Medulla oblongata (tissue), 1 donor: ENCODE measurements around the gene NOP10.
"Not testable (repeated sequence)": the region's sequence is repeated elsewhere in the genome, so short reads cannot be mapped to it uniquely, and the experiment has no call there.

ENCODE experiments used
- DNase-seq: peaks from one replicate; pipeline ENCODE4 v3.0.0-alpha.2; 2015; ENCODE audit errors: extremely low spot score

Gene NOP10

DNA sequence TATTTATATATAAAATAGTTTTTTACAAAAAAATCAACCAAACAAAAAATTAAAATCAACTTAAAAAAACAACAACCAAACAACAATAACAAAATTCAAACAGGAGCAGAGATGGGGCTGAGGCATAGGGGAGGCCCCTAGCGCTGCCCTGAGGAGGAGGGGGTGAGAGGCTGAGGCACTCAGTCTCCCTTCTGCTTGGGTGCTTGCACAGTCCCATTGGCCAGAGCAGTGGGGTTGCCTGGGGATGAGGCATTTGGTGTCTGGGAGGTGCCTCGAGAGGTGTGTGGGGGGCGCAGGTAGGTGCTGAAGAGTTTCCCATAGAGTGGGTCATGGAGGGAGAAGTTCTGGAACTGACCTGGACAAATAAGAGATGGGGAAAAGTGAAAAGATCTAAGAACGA lies 16.0 kb upstream of the NOP10 start:
- DNase-seq: no peak

DNA sequence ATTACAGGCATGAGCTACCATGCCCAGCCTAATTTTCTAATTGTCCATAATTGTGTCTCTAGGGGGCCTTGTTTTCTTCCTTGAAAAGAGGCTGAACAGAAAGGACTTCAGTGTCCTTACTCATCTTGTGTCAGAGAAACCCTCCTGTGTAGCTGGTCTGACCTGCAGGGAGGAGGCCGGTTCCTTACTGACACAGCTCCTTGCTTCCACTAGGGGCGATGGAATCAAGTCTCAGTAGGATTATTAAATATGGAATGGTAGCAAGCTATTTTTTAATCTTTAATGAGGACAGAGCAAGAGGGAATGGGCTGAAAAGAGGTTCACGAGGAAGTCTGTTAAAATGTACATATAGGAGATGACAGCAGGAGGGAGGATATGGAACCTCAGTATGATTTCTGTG lies 15.4 kb upstream of the NOP10 start:
- DNase-seq: no peak

DNA sequence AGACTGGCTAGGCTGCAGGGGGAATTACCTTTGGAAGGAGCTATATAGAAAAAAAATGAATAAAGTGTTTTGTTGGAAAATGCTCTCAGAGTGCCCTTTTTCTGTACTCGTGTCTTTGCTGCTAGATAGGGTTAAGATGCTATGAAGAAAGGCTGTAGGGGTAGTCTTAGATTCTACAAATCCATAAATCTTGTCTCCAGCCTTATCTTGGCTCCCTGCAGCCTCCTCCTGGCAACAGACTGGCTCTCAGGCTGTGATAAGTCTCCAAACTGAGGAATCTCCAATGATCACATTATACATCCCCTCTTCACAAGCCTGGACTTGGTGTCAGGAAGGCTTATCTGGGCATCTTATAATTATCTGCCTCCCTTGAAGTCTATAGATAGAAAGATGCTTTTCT lies 14.7 kb upstream of the NOP10 start:
- no peak for DNase-seq

DNA sequence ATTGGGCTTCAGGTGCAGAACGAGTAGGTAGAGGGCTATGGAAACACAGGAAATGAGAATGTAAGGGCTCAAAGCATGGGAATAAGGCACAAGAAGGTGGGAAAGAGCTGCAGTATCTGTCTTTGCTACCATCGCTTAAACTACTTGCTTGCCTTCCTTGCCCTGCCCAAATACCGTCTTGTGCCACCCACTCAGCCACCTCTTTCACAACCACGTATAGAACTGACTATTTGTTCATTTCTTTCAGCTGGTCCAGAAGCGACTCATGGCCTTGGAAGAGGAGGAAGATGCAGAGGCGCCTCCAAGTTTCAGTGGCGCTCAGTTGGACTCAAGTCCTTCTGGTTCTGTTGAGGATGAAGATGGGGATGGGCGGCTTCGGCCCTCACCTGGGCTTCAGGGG lies 12.3 kb upstream of the NOP10 start:
- DNase-seq: no peak

DNA sequence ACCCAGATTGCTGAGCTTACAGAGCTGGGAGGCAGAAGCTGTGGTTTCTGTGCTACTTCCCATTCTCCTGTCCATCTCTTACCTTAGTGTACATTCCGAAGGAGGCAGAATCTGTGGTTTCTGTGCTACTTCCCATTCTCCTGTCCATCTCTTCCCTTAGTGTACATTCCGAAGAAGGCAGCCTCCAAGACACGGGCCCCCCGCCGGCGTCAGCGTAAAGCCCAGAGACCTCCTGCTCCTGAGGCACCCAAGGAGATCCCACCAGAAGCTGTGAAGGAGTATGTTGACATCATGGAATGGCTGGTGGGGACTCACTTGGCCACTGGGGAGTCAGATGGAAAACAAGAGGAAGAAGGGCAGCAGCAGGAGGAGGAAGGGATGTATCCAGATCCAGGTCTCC lies 11.3 kb upstream of the NOP10 start:
- no peak for DNase-seq

DNA sequence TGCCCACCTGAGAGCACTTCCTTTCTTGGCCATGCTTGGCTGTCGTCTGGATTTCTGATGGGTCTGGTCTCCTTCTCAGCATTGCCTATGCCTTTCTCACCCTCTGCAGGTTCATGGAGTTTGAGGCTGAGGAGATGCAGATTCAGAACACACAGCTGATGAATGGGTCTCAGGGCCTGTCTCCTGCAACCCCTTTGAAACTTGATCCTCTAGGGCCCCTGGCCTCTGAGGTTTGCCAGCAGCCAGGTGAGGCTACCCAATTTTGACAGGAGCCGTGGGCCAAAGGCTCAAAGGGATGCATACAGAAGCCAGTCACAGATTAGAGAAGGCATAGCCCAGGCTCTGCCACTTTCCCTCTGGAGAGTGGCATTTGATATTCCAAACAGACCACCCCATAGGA lies 10.7 kb upstream of the NOP10 start:
- DNase-seq: no peak

DNA sequence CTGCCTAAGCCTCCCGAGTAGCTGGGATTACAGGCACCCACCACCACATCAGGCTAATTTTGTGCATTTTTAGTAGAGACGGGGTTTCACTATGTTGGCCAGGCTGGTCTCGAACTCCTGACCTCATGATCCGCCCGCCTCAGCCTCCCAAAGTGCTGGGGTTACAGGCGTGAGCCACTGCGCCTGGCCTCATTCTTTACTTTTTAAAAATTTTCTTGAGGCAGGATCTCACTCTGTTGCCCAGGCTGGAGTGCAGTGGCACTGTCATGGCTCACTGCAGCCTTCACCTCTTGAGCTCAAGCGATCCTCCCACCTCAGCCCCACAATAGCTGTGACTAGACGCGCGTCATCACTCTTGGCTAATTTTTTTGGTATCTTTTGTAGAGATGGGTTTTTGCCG lies 10.1 kb upstream of the NOP10 start:
- not testable (repeated sequence) for DNase-seq

DNA sequence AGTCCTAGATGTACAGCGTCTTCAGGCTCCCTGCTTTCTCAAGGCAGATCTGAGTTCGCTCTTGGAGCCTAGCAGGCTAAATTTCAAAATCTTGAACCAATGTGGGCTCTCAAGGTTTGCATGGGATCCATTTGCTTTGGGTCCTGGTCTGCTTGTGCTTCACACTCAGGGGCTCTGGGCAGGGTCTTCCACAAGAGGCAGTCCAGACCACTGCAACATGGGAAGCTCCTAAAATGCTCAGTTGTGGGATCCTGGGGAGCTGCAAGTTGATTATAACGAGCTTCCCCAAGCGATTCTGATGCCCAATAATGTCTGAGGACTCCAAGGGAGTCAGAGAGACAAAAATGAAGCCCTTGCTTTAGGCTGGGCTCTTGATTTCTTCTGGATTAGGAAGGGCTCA lies 6.8 kb upstream of the NOP10 start:
- DNase-seq: no peak

DNA sequence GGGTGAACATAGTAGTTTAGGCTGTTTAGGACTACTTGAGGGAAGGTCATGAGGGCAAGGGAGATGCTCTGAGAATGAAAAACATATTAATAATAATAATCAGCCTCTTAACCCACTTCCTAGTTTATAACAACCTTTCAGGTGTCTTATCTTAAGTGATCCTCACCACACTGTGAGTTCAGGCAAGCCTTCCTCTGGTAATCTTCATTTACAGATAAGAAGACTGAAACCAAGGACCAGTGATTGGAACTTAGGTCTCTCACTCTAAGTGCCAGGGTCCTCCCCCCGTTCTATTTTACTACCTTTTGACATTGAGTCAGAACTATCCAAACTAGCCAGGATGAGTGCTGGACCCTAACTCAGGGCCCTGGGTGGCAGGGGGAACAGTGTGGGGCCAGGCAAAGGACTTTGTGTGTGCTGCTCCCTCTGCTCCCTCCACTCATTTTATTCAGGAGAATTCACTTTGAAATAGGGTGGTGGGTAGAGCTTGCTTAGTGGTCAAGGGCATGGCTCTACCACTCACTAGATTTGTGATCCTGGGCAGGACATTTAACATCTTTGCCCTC lies 5.9 kb upstream of the NOP10 start:
- DNase-seq: no peak

DNA sequence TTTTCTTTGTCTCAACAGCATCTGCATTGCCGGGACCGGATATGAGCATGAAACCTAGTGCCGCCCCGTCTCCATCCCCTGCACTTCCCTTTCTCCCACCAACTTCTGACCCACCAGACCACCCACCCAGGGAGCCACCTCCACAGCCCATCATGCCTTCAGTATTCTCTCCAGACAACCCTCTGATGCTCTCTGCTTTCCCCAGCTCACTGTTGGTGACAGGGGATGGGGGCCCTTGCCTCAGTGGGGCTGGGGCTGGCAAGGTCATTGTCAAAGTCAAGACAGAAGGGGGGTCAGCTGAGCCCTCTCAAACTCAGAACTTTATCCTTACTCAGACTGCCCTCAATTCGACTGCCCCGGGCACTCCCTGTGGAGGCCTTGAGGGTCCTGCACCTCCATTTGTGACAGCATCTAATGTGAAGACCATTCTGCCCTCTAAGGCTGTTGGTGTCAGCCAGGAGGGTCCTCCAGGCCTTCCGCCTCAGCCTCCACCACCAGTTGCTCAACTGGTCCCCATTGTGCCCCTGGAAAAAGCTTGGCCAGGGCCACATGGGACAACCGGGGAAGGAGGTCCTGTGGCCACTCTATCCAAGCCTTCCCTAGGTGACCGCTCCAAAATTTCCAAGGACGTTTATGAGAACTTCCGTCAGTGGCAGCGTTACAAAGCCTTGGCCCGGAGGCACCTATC lies 5.2 kb upstream of the NOP10 start:
- no peak for DNase-seq

DNA sequence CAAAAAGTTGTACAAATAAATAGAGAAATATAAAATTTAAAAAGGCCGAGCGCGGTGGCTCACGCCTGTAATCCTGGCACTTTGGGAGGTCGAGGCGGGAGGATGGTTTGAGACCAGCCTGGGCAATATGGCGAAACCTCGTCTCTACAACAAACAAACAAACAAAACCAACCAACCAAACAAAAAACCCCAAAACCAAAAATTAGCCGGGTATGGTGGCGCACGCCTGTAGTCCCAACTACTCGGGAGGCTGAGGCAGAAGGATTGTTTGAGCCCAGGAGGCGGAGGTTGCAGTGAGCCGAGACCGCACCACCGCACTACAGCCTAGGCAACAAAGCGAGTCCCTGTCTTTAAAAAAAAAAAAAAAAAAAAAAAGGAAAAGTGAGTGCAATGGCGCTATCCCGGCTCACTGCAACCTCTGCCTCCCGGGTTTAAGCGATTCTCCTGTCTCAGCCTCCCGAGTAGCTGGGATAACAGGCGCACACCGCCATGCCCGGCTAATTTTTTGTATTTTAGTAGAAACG lies 661 bp downstream of the NOP10 start:
- DNase-seq: not testable (repeated sequence)

DNA sequence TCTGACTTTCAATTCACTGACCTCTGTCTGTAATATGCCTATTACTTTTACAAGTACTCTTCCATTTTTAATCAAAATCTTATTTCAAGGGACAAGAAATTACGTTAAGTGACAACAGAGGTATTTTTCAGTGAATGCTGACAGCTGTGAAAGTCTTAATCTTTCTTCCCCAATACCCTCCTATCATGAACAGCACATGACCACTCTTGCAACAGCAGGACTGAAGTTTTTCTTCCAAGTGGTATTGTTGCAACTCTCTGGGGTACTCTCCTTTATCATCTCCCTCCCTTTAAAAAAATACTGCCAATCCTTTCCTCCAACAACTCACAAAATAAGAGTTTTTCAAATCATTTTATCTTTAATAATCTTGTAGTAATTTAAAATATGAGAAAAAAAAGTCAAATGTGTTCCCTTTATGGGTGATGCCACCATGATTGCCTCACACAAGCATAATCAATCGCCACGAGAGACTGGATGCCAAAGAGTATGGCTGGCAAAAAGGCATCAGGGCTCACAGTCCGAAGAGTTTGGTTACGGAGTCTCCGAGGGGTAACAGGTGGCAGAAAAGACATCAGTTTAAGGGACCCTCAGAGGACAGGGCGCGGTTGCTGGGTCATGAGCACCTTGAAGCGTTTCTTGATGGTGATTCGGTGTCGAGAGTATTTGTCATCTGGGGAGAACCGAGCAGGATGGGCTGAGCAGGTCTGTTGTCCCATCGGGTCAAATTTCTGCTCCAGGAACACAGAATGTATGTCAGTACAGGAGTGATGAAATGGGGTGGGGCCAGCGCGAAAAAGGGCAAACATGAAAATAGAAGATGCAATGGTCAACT lies 1.3 kb downstream of the NOP10 start:
- DNase-seq: no peak

DNA sequence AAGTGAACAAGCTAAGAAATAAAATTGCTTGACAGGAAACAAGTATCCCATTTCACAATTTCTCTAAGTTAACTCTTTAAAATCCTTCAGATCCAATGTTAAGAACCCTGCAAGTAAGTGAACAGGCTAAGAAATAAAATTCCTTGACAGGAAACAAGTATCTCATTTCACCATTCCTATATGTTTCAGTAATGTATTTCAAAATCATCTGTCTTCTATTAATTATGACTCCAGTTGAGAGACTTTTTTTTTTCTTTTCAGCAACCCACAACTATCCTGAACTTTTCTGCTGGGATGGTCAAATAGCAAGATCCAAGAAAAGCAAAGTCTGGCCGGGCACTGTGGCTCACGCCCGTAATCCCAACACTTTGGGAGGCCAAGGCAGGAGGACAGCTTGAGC lies 3.0 kb downstream of the NOP10 start:
- no peak for DNase-seq

DNA sequence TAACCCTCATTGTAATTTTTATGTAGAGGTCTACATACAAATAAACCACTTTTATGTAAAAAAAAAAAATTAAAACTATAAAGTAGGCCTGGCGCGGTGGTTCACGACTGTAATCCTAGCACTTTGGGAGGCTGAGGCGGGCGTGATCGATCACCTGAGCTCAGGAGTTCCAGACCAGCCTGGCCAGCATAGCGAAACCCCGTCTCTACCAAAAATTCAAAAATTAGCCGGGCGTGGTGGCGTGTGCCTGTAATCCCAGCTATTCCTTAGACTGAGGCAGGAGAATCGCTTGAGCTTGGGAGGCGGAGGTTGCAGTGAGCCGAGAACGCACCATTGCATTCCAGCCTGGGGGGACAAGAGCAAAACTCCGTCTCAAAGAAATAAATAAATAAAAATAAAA lies 4.6 kb downstream of the NOP10 start:
- DNase-seq: no peak

DNA sequence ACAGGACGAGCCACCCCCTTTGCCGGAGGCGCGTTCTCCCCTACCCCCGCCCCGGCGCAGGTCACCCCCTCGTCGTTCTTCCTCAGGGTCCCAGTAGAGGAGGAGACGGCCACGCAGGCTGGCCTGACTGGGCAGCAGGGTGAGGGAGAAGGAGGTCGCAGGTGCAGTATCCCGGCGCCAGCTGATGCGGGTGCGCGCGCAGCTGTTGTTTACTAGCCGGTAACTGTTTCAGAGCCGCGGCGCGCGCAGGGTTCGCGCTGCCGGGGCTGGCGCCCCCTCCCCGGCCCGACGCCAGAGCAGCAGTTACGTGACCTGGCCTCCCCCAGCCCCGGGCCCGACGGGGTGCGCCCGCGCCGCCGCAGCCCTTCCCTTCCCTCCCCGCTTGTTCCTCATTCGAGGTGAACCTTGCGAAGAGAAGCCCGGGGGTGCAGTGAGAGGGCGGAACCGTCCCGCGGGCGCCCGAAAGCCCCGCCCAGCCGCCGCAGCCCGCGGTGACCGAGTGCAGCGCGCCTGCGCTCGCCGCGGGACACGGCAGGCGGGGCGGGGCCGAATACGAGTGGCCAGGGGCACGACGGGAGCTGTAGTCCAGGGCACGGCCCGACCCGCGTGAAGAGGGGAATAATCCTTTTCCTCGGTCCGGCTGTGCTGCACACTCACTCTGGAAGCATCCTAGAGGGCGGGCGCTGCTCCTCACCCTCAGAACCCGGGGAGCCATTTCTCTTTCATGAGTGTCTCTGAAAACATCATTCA lies 5.2 kb downstream of the NOP10 start, which contains the start of gene SLC12A6:
TSS of gene SLC12A6 (minus strand) at position 225 of the 750 bp plus-strand sequence. CDS start 1,101 bp downstream, outside the sequence.
- peak; percentile 94 for DNase-seq

DNA sequence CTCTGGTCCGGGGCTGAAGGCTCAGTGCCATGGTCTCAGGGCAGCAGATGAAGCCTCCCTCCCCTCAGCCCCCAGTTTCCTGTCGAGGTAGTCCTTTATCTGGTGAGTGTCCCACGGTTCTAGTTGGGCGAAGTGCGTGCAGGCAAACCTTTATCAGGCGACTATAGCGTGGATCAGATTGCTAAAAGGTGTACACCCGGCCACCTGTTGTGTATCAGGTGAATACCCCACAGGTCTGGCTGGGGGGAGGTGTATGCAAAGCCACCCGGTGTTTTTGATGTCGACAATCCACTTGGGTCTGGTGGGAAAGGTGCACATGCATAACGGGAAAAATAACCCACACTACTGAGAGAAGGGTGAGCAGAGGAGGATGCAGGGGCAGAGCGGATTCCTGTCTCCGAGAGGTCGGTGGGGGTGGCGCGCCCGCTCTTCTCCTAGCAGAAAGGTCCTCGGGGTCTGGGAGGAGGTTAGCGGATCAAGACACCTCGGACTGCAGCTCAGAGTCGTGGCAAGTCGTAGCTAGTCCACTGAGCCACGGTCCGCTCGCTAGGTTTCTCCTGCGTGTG lies 5.9 kb downstream of the NOP10 start:
- DNase-seq: peak; percentile 20

DNA sequence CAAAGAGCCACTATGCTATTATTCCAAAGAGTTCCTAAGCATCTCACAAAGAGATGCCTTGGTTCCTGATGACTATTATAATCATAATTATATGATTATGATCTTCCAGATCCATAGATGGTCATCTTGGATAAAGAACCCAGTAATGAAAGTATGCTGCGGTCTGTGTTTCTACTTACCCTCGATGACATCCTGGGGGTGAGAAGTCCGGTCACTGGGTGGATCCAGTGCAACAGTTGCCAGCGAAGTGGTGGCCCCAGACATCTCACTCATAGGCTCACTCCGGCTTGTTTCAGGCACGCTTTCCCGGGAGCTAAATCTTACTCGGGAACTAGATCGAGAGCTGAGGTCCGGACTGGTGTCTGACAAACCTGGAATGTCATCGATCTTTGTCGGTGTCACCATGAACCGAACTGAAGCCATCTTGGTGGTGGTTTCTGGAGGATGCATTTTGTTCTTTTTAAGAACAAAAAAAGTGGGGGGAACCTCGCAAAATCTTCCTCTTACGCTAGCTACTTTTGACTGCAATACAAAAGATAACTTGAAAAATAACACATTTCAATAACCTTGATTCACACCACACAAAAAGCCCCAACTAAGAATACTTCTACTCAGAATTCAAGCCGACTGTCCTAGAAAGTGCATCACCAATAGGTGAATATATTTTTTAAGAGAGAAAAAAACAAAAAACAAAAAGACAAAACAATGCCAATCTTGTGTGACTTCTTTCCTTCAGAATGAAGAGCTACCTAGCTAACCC lies 6.5 kb downstream of the NOP10 start:
- peak; percentile 16 for DNase-seq

DNA sequence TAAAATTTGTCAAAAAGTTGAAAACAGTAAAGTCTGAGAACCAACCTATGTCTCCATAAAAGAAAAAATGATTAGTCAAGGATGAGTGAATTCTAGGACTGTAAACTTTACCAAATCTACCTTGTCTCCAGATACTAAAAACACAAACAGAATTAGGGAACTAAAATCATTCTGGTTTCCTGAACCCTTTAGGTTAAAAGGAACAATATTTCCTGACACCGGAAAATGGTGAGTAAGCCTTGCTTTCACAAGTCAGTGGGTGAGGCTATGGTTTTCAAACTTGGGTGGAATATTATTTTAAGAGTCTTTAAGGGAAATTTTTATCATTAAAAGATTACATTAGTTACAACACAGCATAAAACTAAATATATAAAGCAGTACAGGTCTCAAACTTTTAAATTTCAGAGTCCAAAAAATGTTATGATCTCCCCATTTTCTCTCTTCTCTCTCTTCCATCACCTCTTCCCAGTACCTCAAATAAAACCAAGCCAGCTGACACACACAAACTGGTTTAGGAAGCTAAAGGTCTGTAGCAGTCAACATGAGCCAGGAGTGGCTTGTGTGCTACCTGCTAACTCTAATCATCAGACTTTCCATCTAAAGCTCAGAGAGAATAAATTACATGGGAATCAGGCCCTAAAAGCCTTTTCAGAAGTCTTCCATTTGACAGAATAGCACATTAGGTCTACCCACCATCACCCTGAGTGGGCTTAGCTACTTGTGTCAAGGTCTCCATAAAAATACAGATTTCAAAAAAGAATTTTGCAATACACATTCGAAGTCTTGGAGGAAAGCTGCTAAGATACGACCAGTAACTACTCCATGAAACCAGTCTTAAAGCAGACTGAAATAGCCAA lies 7.5 kb downstream of the NOP10 start:
- DNase-seq: peak; percentile 60

DNA sequence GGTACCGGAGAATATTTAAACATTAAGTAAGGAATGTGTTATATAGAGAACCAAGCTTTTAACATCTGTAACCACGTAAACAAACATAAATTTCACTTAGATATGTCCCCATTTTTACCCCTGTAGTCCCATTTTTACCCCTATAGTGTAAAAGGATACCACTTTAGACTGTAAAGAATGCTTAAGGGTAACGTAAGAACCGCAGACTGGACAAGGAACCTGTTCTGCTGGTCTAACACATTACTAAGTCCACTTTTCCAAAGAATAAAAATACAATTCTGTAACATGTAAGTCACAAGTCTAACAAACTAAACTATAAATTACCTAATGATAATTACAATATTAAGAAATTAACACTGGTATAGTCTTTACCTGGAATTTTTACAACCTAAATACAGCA lies 8.3 kb downstream of the NOP10 start:
- no peak for DNase-seq

DNA sequence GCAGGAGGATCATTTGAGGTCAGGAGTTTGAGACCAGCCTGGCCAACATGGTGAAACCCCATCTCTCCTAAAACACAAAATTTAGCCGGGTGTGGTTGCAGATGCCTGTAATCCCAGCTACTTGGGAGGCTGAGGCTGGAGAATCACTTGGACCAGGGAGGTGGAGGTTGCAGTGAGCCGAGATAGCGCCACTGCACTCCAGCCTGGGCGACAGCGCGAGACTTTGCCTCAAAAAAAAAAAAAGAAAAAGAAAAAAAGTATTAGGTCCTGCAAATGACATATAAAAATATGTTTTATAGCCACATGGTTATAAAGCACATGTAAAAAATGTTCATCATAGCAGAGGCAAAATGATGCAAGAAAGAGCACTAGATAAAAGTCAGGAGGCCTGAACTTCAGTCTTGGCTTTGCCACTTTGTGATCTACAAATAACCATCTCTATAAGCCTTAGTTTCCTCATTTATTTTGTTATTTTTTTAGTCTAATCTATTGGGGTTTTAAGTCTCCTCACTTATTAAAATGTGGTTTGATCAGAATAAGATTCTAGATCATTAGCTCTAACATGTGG lies 10.3 kb downstream of the NOP10 start:
- DNase-seq: no peak
